Measurements from ENCODE around the gene TBX10. TPM values are rescaled to one million over a fixed set of nuclear protein-coding genes. Genes with fewer than 3 reads are reported as not detected.

Gene TBX10
- total RNA-seq, 2 experiments from 2014 or later: 2.4 to 5.3 TPM

DNA sequence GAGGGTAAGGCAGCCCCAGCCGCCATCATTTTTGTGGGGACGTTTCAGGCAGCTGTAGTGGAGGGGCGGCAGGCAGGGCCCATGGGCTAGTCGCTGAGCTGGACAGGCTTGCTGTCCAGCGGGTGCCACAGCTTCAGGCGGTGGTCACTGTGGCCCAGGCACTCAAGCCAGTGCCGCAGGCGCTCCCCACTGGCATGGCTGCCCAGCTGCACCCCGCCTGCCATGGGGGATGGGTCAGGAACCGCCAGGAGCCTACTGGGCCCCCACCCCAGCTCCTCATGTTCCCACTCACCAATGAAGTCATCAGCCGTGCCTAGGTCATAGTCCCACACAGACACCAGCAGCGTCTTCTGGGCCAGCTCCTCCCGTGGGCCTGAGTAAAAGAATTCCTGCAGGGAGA, 26.8 kb downstream of the TBX10 start:
- TF ChIP-seq, protein P1, sequence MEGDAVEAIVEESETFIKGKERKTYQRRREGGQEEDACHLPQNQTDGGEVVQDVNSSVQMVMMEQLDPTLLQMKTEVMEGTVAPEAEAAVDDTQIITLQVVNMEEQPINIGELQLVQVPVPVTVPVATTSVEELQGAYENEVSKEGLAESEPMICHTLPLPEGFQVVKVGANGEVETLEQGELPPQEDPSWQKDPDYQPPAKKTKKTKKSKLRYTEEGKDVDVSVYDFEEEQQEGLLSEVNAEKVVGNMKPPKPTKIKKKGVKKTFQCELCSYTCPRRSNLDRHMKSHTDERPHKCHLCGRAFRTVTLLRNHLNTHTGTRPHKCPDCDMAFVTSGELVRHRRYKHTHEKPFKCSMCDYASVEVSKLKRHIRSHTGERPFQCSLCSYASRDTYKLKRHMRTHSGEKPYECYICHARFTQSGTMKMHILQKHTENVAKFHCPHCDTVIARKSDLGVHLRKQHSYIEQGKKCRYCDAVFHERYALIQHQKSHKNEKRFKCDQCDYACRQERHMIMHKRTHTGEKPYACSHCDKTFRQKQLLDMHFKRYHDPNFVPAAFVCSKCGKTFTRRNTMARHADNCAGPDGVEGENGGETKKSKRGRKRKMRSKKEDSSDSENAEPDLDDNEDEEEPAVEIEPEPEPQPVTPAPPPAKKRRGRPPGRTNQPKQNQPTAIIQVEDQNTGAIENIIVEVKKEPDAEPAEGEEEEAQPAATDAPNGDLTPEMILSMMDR (conservative IDR thresholded peaks at IDR 0.05; ENCODE audit: low read length): no peak
- no peak for TF ChIP-seq EZH2phosphoT487 (IDR thresholded peaks at IDR 0.05; ENCODE audit: borderline replicate concordance, low read depth, low read length)
- no peak overlapping the region for H2AFZ ChIP-seq (ENCODE audit: low read length)
- POLR2A ChIA-PET: no interaction called here
- H3K27ac ChIP-seq (ENCODE audit: low read depth, low read length, poor library complexity, severe bottlenecking): peak overlapping the region; percentile 91
- peaks cover 43% of the 10 kb centered on the region for H3K4me1 ChIP-seq (ENCODE audit: insufficient read depth, low read length, poor library complexity, severe bottlenecking)
- H3K4me2 ChIP-seq (ENCODE audit: low read length): no peak overlapping the region
- no TSS peak for BruUV-seq (replicated peaks)
- DNase-seq (ENCODE audit: low spot score): no peak
- H3K9me3 ChIP-seq (ENCODE audit: low read length): no peaks in the 10 kb centered on the region
- peaks cover 57% of the 10 kb centered on the region for H3K36me3 ChIP-seq (ENCODE audit: insufficient read depth, low read length)
- intact Hi-C loops (cut with micrococcal nuclease; ENCODE audit: unreplicated experiment): no loop called here
- no peaks in the 10 kb centered on the region; the same call in 1 of the 2 replicates for H4K20me1 ChIP-seq (ENCODE audit: insufficient read depth, low read length)
- no peak overlapping the region for H3K4me3 ChIP-seq (ENCODE audit: low read depth, low read length, poor library complexity, severe bottlenecking)
- CTCF ChIA-PET (ENCODE audit: unreplicated experiment): no interaction called here
- peaks cover 8% of the 10 kb centered on the region for H3K79me2 ChIP-seq (ENCODE audit: insufficient read depth, low read depth, low read length)
- no peaks in the 10 kb centered on the region for H3K9me2 ChIP-seq (ENCODE audit: insufficient read depth, low read length)

DNA sequence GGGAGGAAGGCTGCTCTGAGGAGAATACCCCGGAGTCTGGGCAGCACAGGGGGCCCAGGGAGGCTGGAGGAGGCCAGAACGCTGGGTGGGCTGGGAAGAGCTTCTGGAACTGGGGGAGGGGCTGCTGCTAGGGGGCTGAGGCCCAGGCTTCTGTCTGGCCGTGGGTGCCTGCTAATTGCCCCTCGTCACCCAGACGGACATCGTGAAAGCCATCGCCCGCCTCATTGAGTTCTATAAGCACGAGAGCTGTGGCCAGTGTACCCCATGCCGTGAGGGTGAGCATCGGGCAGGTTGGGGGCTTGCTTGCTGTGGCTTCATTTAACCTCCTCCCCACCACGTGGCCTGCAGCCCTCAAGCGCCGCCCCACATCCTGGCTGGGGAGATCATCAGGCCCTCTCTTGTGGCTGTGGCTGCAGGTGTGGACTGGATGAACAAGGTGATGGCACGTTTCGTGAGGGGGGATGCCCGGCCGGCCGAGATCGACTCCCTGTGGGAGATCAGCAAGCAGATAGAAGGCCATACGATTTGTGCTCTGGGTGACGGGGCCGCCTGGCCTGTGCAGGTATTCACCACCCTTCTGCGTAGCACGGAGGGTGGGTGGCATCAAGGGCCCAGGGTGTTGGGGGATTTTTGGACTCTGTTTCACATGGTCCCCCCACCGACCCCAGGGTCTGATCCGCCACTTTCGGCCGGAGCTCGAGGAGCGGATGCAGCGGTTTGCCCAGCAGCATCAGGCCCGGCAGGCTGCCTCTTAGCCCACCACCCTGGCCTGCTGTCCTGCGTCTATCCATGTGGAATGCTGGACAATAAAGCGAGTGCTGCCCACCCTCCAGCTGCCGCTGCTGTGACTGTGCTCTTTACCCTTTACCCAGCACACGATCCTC, 27.6 kb downstream of the TBX10 start:
- no peak for TF ChIP-seq EZH2phosphoT487 (IDR thresholded peaks at IDR 0.05; ENCODE audit: borderline replicate concordance, low read depth, low read length)
- TF ChIP-seq, protein P1 (conservative IDR thresholded peaks at IDR 0.05; ENCODE audit: low read length): no peak
- Histone ChIP-seq H3K36me3 (ENCODE audit: insufficient read depth, low read length) (peaks cover 57% of the 10 kb centered on the region), H4K20me1 (ENCODE audit: insufficient read depth, low read length) (no peaks in the 10 kb centered on the region; the same call in 1 of the 2 replicates), H3K79me2 (ENCODE audit: insufficient read depth, low read depth, low read length) (peaks cover 16% of the 10 kb centered on the region), H3K4me1 (ENCODE audit: insufficient read depth, low read length, poor library complexity, severe bottlenecking) (peaks cover 47% of the 10 kb centered on the region), H3K9me3 (ENCODE audit: low read length) (no peaks in the 10 kb centered on the region), H3K4me3 (ENCODE audit: low read depth, low read length, poor library complexity, severe bottlenecking) (no peak overlapping the region), H3K27ac (ENCODE audit: low read depth, low read length, poor library complexity, severe bottlenecking) (no peak overlapping the region), H3K4me2 (ENCODE audit: low read length) (no peak overlapping the region), H2AFZ (ENCODE audit: low read length) (no peak overlapping the region), H3K9me2 (ENCODE audit: insufficient read depth, low read length) (no peaks in the 10 kb centered on the region)
- intact Hi-C loops (cut with micrococcal nuclease; ENCODE audit: unreplicated experiment): no loop called here
- no peak for DNase-seq (ENCODE audit: low spot score)
- no TSS peak for BruUV-seq (replicated peaks)
- POLR2A ChIA-PET: no interaction called here
- CTCF ChIA-PET (ENCODE audit: unreplicated experiment): no interaction called here

DNA sequence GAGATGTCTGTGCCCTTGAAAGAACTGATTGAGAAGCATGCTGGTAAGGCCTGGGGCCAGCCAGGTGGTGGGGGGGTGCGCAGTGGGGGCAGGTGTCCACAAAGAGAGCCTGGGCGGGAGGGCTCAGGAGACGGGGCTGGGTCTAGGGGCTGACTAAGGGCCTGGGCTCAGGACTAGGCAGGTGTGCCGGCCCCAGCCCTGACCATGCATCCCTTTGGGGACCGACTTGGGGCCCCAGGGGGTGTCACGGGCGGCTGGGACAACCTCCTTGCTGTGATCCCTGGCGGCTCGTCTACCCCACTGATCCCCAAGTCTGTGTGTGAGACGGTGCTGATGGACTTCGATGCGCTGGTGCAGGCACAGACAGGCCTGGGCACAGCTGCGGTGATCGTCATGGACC, 28.4 kb downstream of the TBX10 start:
- peaks cover 45% of the 10 kb centered on the region for H3K4me1 ChIP-seq (ENCODE audit: insufficient read depth, low read length, poor library complexity, severe bottlenecking)
- no peaks in the 10 kb centered on the region for H3K9me2 ChIP-seq (ENCODE audit: insufficient read depth, low read length)
- H3K27ac ChIP-seq (ENCODE audit: low read depth, low read length, poor library complexity, severe bottlenecking): no peak overlapping the region
- no peak overlapping the region for H3K4me2 ChIP-seq (ENCODE audit: low read length)
- POLR2A ChIA-PET: no interaction called here
- TF ChIP-seq EZH2phosphoT487 (IDR thresholded peaks at IDR 0.05; ENCODE audit: borderline replicate concordance, low read depth, low read length): no peak
- TF ChIP-seq, protein P1 (conservative IDR thresholded peaks at IDR 0.05; ENCODE audit: low read length): no peak
- no peaks in the 10 kb centered on the region; the same call in 1 of the 2 replicates for H4K20me1 ChIP-seq (ENCODE audit: insufficient read depth, low read length)
- H3K36me3 ChIP-seq (ENCODE audit: insufficient read depth, low read length): peaks cover 57% of the 10 kb centered on the region
- intact Hi-C loops (cut with micrococcal nuclease; ENCODE audit: unreplicated experiment): no loop called here
- H2AFZ ChIP-seq (ENCODE audit: low read length): no peak overlapping the region
- DNase-seq (ENCODE audit: low spot score): no peak
- no TSS peak for BruUV-seq (replicated peaks)
- H3K4me3 ChIP-seq (ENCODE audit: low read depth, low read length, poor library complexity, severe bottlenecking): no peak overlapping the region
- CTCF ChIA-PET (ENCODE audit: unreplicated experiment): no interaction called here
- H3K9me3 ChIP-seq (ENCODE audit: low read length): no peaks in the 10 kb centered on the region
- H3K79me2 ChIP-seq (ENCODE audit: insufficient read depth, low read depth, low read length): peaks cover 17% of the 10 kb centered on the region

Measured in OCI-LY7 (cell line).